GM19351 (cell line): Measurements from ENCODE around the gene ACTA2.

Source experiments
- ATAC-seq: cut with Tn5 transposase; IDR thresholded peaks from one replicate; pipeline ENCODE4 v1.9.1; 2021; ENCODE audit warnings: mild to moderate bottlenecking, moderate library complexity; ENCODE audit not compliant: unreplicated experiment

The ACTA2 gene

DNA sequence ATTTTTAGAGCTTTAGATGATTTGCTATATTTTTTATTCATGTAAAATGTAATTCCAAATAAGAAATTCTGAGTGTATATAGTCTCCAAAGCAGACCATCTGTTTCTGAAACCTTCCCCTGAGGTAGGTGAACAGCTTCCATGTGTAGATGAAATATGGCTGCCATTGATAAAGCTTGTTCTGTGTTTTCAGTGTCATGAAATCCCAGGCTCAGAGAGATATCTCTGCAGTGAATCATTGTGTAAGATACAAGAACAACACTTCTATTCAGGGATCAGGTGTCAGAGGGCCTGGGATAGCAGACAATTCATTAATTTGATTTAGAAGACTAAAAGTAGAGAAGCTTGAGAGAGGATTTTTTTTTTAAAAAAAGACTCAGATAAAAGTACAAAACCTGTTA is 29.1 kb downstream of the ACTA2 start:
- no peak for ATAC-seq

- no peak for ATAC-seq
These were observed 30.5 kb downstream of the ACTA2 start for GRCh38 chr10:88922041-88922440.

DNA sequence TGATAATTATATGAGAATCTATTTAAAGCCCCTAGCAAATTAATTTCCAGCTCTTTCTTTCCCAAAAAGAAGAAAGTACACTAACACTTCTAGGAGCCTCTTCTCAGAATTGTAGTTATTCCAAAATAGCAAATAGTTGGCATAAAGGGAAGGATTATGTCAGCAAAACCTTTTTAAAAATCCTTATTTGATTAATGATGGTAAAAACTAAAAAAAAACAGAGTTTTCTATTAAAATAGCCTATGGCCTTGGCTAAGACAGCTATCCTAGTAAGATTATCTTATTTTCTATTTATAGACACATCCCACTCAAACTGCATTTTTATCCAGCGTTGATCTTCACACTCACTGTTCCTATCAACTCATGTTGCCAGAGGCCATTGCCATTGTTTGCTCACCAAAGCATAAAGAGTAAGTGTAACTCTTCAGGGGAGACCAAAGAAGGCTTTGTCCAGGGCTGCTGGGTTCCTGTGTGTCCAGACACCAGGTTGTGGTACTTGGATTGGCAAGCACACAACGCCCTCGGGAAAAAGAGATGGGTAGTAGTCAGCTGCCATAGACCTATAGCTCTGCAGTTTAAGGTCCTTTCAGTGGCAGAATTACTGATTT is 31.5 kb downstream of the ACTA2 start:
- no peak for ATAC-seq

DNA sequence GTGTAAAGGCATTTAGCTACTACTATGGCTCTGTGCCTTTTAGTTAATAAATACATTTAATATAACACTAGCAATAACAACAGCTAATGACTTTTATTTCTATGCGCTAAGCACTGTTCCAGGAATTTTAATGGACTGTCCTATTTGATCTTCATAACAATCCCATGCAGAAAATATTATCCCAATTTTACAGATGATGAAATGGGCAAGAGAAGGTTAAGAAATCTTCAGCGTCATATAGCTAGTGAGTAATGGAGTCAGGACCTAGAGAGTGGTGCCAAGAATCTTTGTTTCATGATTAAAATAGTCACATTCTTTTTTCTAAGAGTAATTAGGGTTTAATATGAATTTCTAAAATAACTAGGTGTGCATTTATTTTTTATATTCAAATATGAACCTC is 32.4 kb downstream of the ACTA2 start:
- ATAC-seq, result no peak

GRCh38 chr10:88919041-88919440 is 33.5 kb downstream of the ACTA2 start:
- no peak for ATAC-seq

DNA sequence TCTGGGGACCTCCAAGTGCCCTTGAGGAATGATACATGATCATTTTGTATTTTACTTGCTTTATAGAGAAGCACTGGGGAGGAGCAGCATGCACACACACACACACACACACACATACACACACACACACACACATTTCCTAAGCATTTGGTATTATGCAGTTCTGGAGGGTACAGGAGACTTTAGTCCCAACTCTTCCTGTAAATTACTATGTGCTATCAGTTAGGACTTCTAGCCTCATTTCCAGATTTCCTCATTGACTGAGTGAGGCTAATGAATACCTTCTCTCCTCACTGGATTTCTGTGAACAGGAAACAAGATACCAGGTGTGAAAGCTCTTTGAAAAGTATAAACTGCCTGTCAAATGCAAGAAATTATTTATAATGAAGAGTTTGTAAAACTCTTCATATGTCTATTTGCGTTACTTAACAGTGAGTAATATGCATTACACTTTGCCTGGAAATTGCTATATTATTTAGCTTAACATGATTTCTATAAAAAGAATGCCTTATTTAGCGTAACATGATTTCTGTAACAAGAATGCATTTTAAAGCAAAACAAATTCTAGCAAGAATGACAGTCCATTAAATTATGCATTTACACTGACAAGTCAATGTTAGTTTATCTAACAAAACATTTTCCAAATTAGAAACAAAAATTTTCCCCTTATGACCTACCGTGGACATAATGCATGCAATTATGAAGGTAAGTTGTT is 34.2 kb downstream of the ACTA2 start:
- ATAC-seq, result no peak

DNA sequence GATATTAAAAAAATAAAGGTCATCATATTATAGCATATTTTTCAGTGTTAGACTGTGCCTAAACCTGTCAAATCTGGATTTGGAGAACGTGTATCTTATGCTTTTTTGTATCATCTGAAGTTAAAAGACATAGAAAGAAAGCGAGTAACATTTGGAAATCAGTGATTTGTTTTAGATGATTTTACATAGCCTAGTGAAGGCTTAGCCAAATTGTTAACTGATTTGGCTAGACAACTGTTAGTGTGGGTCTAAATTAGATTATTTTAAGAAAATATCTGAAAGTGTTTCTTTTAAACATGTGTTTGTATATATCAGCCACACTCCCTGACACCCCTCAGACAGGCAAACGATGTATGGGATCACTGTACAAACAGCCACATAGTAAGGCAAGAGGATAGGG is 35.6 kb downstream of the ACTA2 start:
- ATAC-seq, result no peak

DNA sequence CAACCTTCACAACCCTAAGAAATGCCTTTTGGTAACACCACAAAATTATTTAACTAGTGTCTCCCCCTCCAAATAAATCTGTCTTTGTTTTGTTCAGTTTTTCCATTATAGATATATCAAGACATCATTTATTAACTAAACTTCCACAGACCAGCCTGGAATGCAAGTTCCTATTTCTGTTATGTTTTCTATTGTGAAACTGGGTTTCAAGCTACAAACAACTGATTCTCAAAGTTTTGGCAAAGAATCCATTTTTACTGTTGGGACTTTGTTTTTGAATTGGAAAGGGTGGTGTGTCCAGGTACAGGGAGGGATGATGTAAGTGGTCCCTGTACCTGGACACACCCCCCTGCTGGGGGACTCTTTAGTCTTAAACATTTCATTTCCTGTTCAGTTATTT is 36.3 kb downstream of the ACTA2 start:
- no peak for ATAC-seq

GRCh38 chr10:88915781-88916180 is 36.8 kb downstream of the ACTA2 start:
- no peak for ATAC-seq

- ATAC-seq, result no peak
These were observed 38.8 kb downstream of the ACTA2 start for GRCh38 chr10:88913788-88914187.

GRCh38 chr10:88913127-88913526 is 39.4 kb downstream of the ACTA2 start:
- ATAC-seq, result no peak

GRCh38 chr10:88911851-88912250 is 40.7 kb downstream of the ACTA2 start:
- no peak for ATAC-seq

- ATAC-seq, result no peak
These were observed 41.5 kb downstream of the ACTA2 start for GRCh38 chr10:88911116-88911515.

DNA sequence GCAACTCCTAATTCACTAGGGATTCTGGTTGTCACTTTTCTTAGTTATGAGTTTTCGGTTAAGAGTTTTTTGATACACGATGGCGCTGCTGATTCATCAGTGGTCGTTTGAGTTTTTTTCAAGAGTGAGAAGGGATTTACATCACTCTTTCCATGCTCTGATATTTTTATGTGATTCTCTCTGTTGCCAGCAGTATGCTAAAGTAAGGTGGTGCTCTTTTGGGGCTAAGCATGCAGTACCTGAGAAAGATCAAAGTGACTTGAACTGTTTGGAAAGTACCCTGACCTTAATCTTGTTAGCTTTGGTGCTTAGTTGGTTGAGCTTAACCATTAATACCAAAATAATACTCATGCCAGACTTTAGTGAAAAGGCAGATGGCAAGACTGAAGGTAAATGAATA is 44.4 kb downstream of the ACTA2 start:
- ATAC-seq, result no peak

- no peak for ATAC-seq
These were observed 45.7 kb downstream of the ACTA2 start for GRCh38 chr10:88906921-88907320.

DNA sequence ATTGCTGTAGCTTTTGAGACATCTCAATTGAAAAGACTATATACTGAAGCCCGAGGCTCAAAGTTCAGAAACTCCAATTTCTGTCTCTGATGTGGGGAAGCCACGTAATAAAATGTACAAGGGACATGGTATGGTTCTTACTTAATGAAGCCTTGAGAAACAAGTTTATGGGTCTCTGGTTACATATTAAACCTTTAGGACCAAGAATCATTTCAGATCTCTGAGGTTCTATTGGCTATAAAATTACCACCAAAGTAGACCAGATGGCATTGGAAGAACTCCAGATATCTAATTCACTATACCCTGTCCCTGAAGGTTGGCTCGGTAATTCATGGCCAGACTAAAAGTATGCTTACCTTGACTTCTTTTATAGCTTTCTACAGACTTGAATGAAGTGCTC is 48.9 kb downstream of the ACTA2 start:
- ATAC-seq, result no peak

DNA sequence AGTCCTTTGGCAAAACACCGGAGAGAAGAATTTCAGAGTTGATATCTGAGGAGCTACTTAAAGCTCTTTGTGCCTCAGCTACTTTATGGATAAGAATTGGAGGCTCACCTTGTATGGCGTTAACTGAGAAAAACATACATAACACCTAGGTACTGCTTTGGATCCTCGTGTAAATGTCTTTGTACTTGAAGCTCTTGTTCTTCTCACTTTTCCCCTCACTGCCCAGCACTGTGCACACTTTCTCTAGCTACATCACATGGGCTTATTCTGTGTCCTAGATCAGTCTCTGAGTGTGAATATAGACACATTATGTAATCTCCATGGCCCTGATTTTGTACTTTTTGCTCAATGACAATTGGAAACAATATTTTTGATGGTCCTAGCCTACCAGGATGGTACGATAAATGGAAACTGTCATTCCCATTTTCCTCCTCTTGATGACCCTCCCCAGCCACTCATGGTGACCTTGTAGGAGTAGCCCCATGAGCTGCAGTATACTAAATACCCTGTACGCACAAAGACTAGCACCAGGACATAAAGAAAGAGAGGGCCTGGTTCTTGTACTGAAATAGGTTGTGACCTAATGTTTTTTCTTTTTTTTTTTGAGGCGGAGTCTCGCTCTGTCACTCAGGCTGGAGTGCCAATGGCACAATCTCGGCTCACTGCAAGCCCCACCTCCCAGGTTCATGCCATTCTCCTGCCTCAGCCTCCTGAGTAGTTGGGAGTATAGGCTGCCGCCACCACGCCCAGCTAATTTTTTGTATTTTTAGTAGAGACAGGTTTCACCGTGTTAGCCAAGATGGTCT is 50.4 kb downstream of the ACTA2 start:
- ATAC-seq, result peak; percentile 50

DNA sequence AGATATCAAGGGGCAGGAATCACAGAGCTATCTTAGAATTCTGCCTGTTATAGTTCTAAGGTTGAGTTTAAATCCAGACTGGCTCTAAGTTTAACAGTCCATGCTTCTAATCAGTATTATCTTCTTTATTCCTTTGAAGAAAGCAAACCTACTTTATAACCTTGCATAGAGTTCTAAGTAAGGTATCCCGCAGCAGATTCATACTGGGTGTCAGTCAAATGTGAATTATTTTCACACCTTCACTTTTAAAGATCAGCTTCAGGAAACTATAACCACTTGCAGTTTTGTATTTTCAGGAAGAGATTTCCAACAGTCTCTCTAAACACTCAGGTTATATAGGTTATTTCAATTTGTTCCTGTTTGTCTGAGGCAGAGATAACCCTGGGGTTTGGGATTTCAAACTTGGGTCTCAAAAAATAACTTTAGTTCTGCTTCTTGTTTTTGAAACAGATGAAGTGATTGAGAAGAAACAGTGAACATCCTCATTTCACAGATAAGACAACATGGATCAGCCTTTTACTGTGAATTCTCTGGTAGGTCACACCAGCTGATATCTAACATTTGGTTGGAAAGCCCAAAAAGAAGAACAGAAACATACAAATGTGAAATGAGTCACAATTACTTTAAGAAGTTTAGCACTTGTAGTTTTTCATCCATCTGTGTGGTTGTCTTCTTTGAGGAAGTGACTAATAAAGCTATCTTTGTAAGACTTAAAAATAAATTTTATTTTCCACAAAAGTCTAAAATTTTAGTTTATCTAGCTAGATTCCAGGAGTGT is 51.2 kb downstream of the ACTA2 start:
- ATAC-seq, result peak; percentile 89

DNA sequence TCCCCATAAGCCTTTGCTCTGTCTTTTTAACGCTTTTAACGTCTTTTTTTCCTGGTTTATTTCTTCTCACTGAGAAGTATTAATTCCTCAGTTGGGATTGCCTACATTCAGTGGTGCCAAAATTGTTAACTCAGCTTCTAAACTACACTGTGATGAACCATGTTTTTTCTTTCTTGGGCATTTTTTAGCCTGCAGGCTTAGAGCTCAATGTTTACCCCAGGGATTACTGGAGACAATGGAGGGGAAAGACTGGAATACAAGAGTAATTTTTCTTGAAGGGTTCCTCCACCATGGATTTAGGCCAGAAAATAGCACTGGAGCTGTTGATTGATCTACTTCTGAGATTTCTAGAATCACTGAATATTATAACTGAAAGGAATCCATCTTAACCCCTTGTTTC is 52.7 kb downstream of the ACTA2 start:
- ATAC-seq, result no peak

DNA sequence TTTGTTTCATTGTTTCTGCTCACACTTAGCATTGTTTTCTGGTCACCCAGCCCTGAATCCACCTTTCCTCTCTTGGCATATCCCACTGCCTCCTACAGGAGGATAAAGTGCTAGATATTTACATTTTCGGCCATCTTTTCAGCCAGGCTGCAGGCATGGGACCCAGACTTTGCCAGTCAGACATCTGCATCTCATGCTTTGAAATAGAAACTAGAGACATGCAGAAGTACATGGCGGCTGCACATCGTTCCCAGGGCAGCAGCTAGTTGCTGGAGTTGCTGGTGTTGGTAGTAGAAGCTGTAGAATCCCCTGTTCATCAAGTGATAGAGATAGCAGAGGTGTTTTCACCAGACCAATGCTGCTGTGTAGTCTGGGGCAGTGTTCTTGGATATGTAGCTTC is 53.8 kb downstream of the ACTA2 start:
- no peak for ATAC-seq
